ENCODE results near the gene TEX48.

GRCh38 chr9:114633438-114634089, 48.4 kb downstream of the TEX48 start:
- TF ChIP-seq CTCF (IDR thresholded peaks at IDR 0.05): no peak
- no peak for TF ChIP-seq POLR2AphosphoS5 (IDR thresholded peaks at IDR 0.05)
